IPS-20b (cell line): Measurements from ENCODE around the gene POLRMT.
A peak's percentile ranks its signal among the peaks of the same experiment; 100 is the strongest.
"Not testable (repeated sequence)": the region's sequence is repeated elsewhere in the genome, so short reads cannot be mapped to it uniquely, and the experiment has no call there.

Source experiments
- H3K27ac ChIP-seq: one replicate; pipeline ENCODE4 v1.5.1; 2013; ENCODE audit warnings: low read length
- H3K27me3 ChIP-seq: 2 replicates; pipeline ENCODE4 v1.6.1; 2013; ENCODE audit warnings: mild to moderate bottlenecking, low read length, inconsistent platforms; ENCODE audit not compliant: insufficient read depth
- H3K36me3 ChIP-seq: 2 replicates; pipeline ENCODE4 v1.6.1; 2013; ENCODE audit warnings: low read depth, mild to moderate bottlenecking, inconsistent platforms, low read length, moderate library complexity; ENCODE audit not compliant: insufficient read depth
- H3K4me1 ChIP-seq: 2 replicates; pipeline ENCODE4 v1.6.1; 2013; ENCODE audit warnings: mild to moderate bottlenecking, control low read depth, inconsistent platforms, low read length, moderate library complexity; ENCODE audit not compliant: insufficient read depth
- H3K4me3 ChIP-seq: 2 replicates; pipeline ENCODE4 v1.5.1; 2013; ENCODE audit warnings: mild to moderate bottlenecking, low read length, inconsistent platforms
- H3K9ac ChIP-seq: 2 replicates; pipeline ENCODE4 v1.6.1; 2013; ENCODE audit warnings: low read depth, mild to moderate bottlenecking, inconsistent platforms, low read length, moderate library complexity
- H3K9me3 ChIP-seq: 2 replicates; pipeline ENCODE4 v1.6.1; 2013; ENCODE audit warnings: mild to moderate bottlenecking, low read depth, low read length, inconsistent platforms; ENCODE audit not compliant: insufficient read depth

Gene POLRMT

DNA sequence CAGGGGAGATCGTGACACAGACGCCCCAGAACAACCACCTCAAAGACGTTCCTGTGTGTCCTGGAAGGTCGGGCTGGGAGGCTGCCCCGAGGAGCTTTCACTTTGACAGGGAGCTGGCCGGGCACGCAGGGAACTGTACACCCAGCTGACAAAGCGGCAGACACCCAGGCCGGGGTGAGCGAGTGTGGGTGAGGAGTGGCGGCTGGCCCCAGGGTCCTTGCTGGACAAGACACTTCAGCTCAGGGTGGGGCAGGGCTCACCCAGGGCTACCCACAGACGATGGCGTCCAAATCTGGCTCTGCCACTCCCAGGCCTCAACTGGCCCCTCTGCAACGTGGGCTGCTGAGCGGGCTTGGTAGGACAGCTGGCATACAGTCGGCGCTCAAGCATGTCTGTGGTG is 8.4 kb upstream of the POLRMT start:
- no peak overlapping the region for H3K4me3 ChIP-seq
- peaks cover 1% of the 10 kb centered on the region; the same call in 1 of the 2 replicates for H3K36me3 ChIP-seq
- H3K4me1 ChIP-seq, result no peaks in the 10 kb centered on the region
- no peak overlapping the region for H3K9ac ChIP-seq
- H3K9me3 ChIP-seq, result no peaks in the 10 kb centered on the region
- H3K27ac ChIP-seq, result no peak overlapping the region
- peaks cover 26% of the 10 kb centered on the region for H3K27me3 ChIP-seq

- peaks cover 26% of the 10 kb centered on the region for H3K27me3 ChIP-seq
- H3K27ac ChIP-seq, result no peak overlapping the region
- H3K9me3 ChIP-seq, result no peaks in the 10 kb centered on the region
- no peaks in the 10 kb centered on the region for H3K36me3 ChIP-seq
- H3K4me1 ChIP-seq, result no peaks in the 10 kb centered on the region
- H3K9ac ChIP-seq, result no peak overlapping the region
- no peak overlapping the region for H3K4me3 ChIP-seq
Observed at GRCh38 chr19:640606-641189, 7.4 kb upstream of the POLRMT start.

- peaks cover 26% of the 10 kb centered on the region for H3K27me3 ChIP-seq
- H3K36me3 ChIP-seq, result no peaks in the 10 kb centered on the region
- H3K27ac ChIP-seq, result no peak overlapping the region
- H3K9ac ChIP-seq, result no peak overlapping the region
- H3K9me3 ChIP-seq, result no peaks in the 10 kb centered on the region
- no peak overlapping the region; the same call in 1 of the 2 replicates for H3K4me3 ChIP-seq
- H3K4me1 ChIP-seq, result no peaks in the 10 kb centered on the region
Observed at GRCh38 chr19:640161-640558, 6.8 kb upstream of the POLRMT start.

GRCh38 chr19:639253-640160 is 6.2 kb upstream of the POLRMT start, which contains the start of gene FGF22:
Gene FGF22, plus strand, starts transcription at chr19:639879. Its CDS starts 47 bp downstream, at chr19:639926.
- H3K4me1 ChIP-seq, result no peaks in the 10 kb centered on the region
- peak within 1 kb of the TSS; percentile 58 for H3K4me3 ChIP-seq
- H3K9ac ChIP-seq, result no peak within 1 kb of the TSS
- no peaks in the 10 kb centered on the region for H3K36me3 ChIP-seq
- no peak within 1 kb of the TSS for H3K27ac ChIP-seq
- peaks cover 26% of the 10 kb centered on the region for H3K27me3 ChIP-seq
- H3K9me3 ChIP-seq, result no peaks in the 10 kb centered on the region

DNA sequence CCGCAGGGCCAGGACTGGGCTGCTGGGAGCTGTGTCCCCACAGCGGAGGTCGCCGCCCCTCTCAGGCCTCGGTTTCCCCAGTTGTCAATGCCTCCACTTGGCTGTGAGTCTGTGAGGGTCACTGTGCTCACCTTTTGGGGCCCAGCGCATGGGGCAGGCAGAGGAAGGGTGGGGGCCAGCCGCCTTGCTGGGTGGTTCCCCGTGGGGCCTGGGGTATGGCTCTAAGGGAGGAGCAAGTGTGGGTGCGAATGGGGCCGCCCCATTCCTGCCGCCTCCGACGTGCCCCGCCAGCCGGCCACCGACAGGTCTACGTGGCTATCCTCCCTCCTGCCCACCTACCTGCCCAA is 5.5 kb upstream of the POLRMT start:
- Histone ChIP-seq H3K36me3 (no peaks in the 10 kb centered on the region), H3K27me3 (peaks cover 26% of the 10 kb centered on the region), H3K27ac (no peak overlapping the region), H3K9ac (no peak overlapping the region), H3K4me1 (no peaks in the 10 kb centered on the region), H3K9me3 (no peaks in the 10 kb centered on the region), H3K4me3 (peak overlapping the region; percentile 58; the same call in 1 of the 2 replicates)

DNA sequence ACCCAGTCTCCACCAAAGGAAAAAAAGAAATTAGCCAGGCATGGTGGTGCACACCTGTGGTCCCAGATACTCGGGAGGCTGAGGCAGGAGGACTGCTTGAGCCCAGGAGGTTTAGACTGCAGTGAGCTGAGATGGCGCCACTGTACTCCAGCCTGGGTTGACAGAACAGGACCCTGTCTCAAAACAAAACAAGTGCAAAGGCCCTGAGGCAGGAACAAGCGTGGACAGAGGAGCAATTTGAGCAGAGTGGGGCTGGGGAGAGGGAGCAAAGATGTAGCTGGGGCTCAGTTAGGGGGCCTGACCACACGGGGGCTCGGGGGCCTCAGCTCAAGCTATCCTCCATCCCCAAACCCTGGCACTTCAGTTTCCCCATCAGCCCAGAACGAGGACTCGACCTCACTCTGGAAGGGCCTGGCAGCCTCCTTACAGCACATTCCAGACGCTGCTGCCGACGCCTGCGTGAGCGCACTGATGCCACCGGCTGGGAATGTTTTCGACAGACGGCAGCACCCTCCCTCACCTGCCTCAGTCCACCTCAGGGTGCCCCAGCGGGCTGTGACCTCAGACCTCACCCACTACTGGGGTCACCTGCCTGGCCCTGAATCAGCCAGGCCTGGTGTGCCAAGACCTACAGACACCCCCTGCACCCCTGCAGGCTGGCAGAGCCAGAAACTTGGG is 1.8 kb upstream of the POLRMT start:
- H3K36me3 ChIP-seq, result peaks cover 11% of the 10 kb centered on the region; the same call in 1 of the 2 replicates
- no peaks in the 10 kb centered on the region for H3K9me3 ChIP-seq
- peaks cover 26% of the 10 kb centered on the region for H3K27me3 ChIP-seq
- H3K4me3 ChIP-seq, result no peak overlapping the region
- H3K27ac ChIP-seq, result no peak overlapping the region
- H3K4me1 ChIP-seq, result no peaks in the 10 kb centered on the region
- no peak overlapping the region for H3K9ac ChIP-seq

- Histone ChIP-seq H3K4me3 (peak overlapping the region; percentile 99), H3K27me3 (peaks cover 22% of the 10 kb centered on the region), H3K9me3 (no peaks in the 10 kb centered on the region), H3K9ac (peak overlapping the region; percentile 79; the same call in 1 of the 2 replicates), H3K27ac (no peak overlapping the region), H3K4me1 (no peaks in the 10 kb centered on the region), H3K36me3 (peaks cover 15% of the 10 kb centered on the region; the same call in 1 of the 2 replicates)
Observed at GRCh38 chr19:633786-634639, 676 bp upstream of the POLRMT start.

DNA sequence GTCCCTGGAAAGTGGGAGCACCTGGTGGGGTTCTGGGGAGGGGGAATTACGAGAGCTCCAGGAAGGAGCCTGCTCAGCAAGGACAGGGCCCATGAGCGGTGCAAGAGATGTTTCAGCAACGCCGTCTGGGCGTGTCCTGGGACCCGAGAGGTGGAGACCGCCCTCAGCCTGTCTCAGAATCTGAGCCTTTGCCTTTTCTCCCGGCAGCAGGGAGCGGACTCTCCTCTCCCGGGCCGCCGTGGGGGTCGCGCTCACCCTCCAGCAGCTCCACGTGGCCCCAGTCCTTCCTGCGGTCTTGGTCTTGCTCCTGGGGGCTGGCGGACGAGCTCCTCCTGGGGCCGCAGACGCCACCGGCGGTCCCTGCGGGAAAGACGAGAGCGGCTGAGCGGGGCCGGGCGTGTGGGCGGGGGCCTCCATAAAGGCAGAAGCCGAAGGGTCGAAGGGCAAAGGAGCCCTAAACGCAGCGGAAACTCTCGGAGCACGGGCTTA is 714 bp downstream of the POLRMT start:
- Histone ChIP-seq H3K4me3 (peak overlapping the region; percentile 99), H3K4me1 (no peaks in the 10 kb centered on the region), H3K27me3 (peaks cover 8% of the 10 kb centered on the region), H3K9ac (peak overlapping the region; percentile 92; the same call in 1 of the 2 replicates), H3K36me3 (peaks cover 28% of the 10 kb centered on the region; the same call in 1 of the 2 replicates), H3K27ac (no peak overlapping the region), H3K9me3 (no peaks in the 10 kb centered on the region)

DNA sequence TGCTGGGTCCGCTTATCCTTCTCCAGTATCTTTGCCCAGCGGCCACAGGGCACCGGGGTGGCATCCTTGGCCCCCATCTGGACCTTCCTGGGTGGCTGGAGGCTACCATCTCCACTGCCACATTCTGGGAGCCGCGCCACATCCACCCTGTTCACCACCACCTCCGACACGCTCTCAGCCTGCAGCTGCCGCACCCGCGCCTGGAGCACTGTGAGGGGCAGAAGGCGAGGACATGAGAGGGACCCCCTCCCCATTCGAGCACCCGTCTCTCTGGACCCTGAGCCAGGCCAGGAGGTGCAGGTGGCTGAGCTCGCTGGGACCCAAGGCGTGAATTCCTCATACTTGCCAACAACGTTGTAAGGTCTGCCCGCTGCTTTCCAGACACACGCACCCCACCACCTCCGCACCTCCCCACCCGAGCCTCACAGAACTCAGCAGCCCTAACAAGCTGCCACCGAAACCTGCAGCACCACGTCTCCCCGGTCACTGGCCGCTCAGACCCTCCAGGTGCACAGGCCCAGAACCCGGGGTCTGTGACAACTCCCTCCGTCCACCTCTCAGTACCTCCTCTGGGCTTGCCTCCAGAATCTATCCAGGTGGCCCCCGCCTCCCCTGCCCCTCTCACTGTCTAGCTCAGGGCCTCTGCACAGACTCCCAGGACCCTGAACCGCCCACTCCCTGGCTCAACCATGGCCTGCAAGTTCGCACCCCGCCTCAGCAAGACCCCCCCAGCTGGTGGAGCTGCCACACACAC is 3.2 kb downstream of the POLRMT start:
- Histone ChIP-seq H3K27me3 (no peaks in the 10 kb centered on the region), H3K27ac (no peak overlapping the region), H3K36me3 (peaks cover 38% of the 10 kb centered on the region), H3K9ac (no peak overlapping the region), H3K9me3 (no peaks in the 10 kb centered on the region), H3K4me1 (no peaks in the 10 kb centered on the region), H3K4me3 (no peak overlapping the region)

DNA sequence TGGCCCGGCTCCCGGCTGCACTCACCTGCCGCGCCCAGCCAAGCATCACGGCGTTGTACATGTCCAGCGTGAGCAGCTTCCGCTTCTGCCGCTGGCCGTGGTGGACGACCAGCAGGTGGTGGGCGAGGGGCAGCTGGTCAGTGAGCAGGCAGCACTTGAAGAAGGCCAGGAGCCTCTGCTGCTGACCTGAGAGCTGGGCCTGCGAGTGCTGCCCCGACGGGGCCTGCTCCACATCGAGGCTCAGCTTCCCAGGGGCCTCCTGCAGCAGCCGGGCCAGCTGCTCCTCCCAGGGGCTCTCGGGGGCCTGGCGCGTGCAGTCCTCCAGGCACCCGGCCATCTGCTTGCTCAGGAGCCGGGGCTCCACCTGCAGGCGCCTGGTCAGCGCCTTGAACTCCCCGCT is 3.8 kb downstream of the POLRMT start:
- H3K4me1 ChIP-seq, H3K4me3 ChIP-seq, H3K27me3 ChIP-seq, H3K9ac ChIP-seq, H3K9me3 ChIP-seq, H3K27ac ChIP-seq: not testable (repeated sequence)
- H3K36me3 ChIP-seq, result peaks cover 42% of the 10 kb centered on the region
